ENCODE data around the gene CAPZB.

DNA sequence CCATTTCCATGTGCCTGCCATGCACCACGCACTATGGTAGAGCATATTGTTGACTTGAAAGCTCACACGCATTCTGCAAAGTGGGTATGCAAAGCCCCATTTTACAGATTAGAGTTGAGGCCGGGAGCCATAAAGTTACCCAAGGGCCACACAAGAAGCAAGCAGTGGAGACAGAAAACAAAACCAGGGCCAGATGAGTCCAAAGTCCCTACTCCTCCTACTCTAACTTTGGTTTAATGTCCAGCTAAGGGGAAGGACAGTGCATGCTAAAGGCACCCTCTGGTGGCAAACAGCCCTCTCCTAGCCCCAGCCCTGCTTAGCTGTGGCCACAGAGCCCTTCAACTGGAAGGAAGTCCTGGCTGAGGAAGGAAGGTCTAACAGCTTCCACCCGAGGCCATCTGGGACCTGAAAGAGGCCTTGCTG is 98.3 kb downstream of the CAPZB start:
- TF ChIP-seq POLR2A (IDR thresholded peaks at IDR 0.05; ENCODE audit: extremely low read depth, insufficient read length) (no peak), CTCF (IDR thresholded peaks at IDR 0.05; ENCODE audit: low read depth, low read length) (no peak), MAX (IDR thresholded peaks at IDR 0.05; ENCODE audit: low read depth, low read length) (no peak), MYC (IDR thresholded peaks at IDR 0.05; ENCODE audit: low read depth, low read length) (no peak)

Data from NB4 (cell line).